Epithelial cell of prostate (primary cell): ENCODE measurements around the gene FOXL2NB.

Experiments used
- DNase-seq: peaks from one replicate; pipeline ENCODE4 v3.0.0-alpha.2; 2011; ENCODE audit warnings: low read depth, low spot score
- H3K27ac ChIP-seq: fragments of 450-650 bp; 2 replicates; pipeline ENCODE4 v1.5.1; 2017; ENCODE audit warnings: mild to moderate bottlenecking

The FOXL2NB gene

GRCh38 chr3:138985932-138986331 lies 38.9 kb downstream of the FOXL2NB start:
- H3K27ac ChIP-seq = no peak overlapping the region
- DNase-seq = no peak

- H3K27ac ChIP-seq = no peak overlapping the region
- no peak for DNase-seq
These were observed 40.2 kb downstream of the FOXL2NB start for GRCh38 chr3:138987181-138987580.

GRCh38 chr3:138995706-138996105 lies 48.7 kb downstream of the FOXL2NB start:
- DNase-seq = no peak
- H3K27ac ChIP-seq = no peak overlapping the region
